GM12873 (cell line): ENCODE data around the gene DPP9.

ENCODE experiments used
- CTCF ChIP-seq: IDR thresholded peaks from 2 replicates; pipeline ENCODE4 v1.5.1; 2012; ENCODE audit warnings: low read depth, mild to moderate bottlenecking, moderate library complexity, low read length, control low read depth; ENCODE audit not compliant: insufficient read depth; ENCODE audit errors: missing control alignments

The DPP9 gene

GRCh38 chr19:4723595-4724514 lies at the start of gene DPP9:
DPP9 (minus strand) TSS chr19:4723842; CDS start chr19:4719906, 3,936 bp downstream.
- no peak for TF ChIP-seq CTCF

GRCh38 chr19:4773047-4773640 lies 49.5 kb upstream of the DPP9 start:
- no peak for TF ChIP-seq CTCF

GRCh38 chr19:4772566-4772965 lies 48.9 kb upstream of the DPP9 start:
- TF ChIP-seq CTCF: no peak

GRCh38 chr19:4768934-4769777 lies 45.5 kb upstream of the DPP9 start:
- TF ChIP-seq CTCF: no peak

- TF ChIP-seq CTCF: no peak
Measured at GRCh38 chr19:4764393-4764660, 40.7 kb upstream of the DPP9 start.

- no peak for TF ChIP-seq CTCF
Measured at GRCh38 chr19:4763021-4763420, 39.4 kb upstream of the DPP9 start.

- TF ChIP-seq CTCF: no peak
Measured at GRCh38 chr19:4760285-4760650, 36.6 kb upstream of the DPP9 start.
